ENCODE data around the gene OR2AE1. TPM values are rescaled to one million over a fixed set of nuclear protein-coding genes. Genes with fewer than 3 reads are reported as not detected.

Gene OR2AE1
- total and polyA plus RNA-seq, 2 of the 13 experiments (the other 11 are each of a cell fraction or from before 2014, with no cell fraction given), result not detected

DNA sequence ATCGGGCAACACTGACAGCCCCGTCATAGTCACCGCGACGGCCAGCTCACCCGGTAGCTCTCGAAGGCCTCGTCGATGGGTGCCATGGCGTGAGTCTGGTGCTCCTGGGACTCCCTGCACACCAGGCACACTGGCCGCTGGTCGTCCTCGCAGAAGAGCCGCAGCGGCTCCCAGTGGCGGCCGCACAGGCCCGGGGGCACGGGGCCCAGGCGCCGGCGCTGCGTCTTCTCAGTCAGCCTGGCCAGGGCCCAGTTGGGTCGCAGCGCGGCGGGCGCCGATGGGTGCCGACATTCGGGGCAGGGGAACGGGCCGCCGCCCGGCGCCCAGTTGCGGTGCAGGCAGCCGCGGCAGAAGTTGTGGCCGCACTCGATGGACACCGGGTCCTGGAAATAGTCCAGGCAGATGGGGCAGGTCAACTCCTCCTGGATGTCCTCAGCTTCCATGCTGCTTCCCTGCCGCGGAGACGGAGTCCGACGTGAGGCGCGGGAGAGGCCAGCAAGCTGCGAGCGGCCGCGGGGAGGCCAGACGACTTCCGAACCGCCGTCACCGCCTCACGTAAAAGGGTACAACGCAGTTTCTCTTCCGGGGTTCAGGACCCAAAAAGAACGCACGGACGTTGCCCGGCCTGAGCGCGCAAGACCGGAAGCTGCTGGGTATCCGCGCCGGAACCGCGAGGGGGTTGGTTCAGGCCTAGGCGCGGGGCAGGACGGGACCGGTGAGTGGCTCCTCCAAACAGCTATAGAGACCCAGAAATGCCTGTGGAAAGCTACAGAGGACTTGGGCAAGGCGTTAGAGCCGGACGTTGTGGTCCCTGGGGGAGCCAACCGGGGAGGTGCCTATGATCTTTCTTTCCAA is 42.4 kb upstream of the OR2AE1 start, which contains the start of gene TRIM4 (continued):
- TF ChIP-seq, protein P1, sequence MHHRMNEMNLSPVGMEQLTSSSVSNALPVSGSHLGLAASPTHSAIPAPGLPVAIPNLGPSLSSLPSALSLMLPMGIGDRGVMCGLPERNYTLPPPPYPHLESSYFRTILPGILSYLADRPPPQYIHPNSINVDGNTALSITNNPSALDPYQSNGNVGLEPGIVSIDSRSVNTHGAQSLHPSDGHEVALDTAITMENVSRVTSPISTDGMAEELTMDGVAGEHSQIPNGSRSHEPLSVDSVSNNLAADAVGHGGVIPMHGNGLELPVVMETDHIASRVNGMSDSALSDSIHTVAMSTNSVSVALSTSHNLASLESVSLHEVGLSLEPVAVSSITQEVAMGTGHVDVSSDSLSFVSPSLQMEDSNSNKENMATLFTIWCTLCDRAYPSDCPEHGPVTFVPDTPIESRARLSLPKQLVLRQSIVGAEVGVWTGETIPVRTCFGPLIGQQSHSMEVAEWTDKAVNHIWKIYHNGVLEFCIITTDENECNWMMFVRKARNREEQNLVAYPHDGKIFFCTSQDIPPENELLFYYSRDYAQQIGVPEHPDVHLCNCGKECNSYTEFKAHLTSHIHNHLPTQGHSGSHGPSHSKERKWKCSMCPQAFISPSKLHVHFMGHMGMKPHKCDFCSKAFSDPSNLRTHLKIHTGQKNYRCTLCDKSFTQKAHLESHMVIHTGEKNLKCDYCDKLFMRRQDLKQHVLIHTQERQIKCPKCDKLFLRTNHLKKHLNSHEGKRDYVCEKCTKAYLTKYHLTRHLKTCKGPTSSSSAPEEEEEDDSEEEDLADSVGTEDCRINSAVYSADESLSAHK (CRISPR knock-in tag; IDR thresholded peaks at IDR 0.05; ENCODE audit: borderline replicate concordance), result no peak
- TF ChIP-seq PCBP1 (IDR thresholded peaks at IDR 0.05; ENCODE audit: borderline replicate concordance, low read depth, low read length), result no peak
- peak; percentile 39; the same call in 1 of the 2 replicates for TF ChIP-seq ZNF431 (CRISPR knock-in tag; IDR thresholded peaks at IDR 0.05; ENCODE audit: borderline replicate concordance, low read depth)
- peak; percentile 79 for TF ChIP-seq ZNF564 (CRISPR knock-in tag; IDR thresholded peaks at IDR 0.05)
- TF ChIP-seq ZNF24 (IDR thresholded peaks at IDR 0.05), result no peak
- no peak for TF ChIP-seq ZNF678 (CRISPR knock-in tag; IDR thresholded peaks at IDR 0.05)
- TF ChIP-seq PRPF4 (IDR thresholded peaks at IDR 0.05; ENCODE audit: low read depth, low read length, poor library complexity, severe bottlenecking), result no peak
- TF ChIP-seq RELA (CRISPR knock-in tag; IDR thresholded peaks at IDR 0.05), result no peak
- no peak; the same call in 1 of the 2 replicates for TF ChIP-seq FOXO1 (CRISPR knock-in tag; IDR thresholded peaks at IDR 0.05)
- TF ChIP-seq, protein P2, sequence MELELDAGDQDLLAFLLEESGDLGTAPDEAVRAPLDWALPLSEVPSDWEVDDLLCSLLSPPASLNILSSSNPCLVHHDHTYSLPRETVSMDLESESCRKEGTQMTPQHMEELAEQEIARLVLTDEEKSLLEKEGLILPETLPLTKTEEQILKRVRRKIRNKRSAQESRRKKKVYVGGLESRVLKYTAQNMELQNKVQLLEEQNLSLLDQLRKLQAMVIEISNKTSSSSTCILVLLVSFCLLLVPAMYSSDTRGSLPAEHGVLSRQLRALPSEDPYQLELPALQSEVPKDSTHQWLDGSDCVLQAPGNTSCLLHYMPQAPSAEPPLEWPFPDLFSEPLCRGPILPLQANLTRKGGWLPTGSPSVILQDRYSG (CRISPR knock-in tag; IDR thresholded peaks at IDR 0.05), result 0 out of 2 replicates have a peak, but pooled peaks have one; percentile 41
- TF ChIP-seq ZNF557 (CRISPR knock-in tag; IDR thresholded peaks at IDR 0.05), result no peak
- peak; percentile 15; the same call in 1 of the 2 replicates for TF ChIP-seq CBX5 (CRISPR knock-in tag; IDR thresholded peaks at IDR 0.05; ENCODE audit: borderline replicate concordance)
- TF ChIP-seq, protein P3, sequence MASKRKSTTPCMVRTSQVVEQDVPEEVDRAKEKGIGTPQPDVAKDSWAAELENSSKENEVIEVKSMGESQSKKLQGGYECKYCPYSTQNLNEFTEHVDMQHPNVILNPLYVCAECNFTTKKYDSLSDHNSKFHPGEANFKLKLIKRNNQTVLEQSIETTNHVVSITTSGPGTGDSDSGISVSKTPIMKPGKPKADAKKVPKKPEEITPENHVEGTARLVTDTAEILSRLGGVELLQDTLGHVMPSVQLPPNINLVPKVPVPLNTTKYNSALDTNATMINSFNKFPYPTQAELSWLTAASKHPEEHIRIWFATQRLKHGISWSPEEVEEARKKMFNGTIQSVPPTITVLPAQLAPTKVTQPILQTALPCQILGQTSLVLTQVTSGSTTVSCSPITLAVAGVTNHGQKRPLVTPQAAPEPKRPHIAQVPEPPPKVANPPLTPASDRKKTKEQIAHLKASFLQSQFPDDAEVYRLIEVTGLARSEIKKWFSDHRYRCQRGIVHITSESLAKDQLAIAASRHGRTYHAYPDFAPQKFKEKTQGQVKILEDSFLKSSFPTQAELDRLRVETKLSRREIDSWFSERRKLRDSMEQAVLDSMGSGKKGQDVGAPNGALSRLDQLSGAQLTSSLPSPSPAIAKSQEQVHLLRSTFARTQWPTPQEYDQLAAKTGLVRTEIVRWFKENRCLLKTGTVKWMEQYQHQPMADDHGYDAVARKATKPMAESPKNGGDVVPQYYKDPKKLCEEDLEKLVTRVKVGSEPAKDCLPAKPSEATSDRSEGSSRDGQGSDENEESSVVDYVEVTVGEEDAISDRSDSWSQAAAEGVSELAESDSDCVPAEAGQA (IDR thresholded peaks at IDR 0.05; ENCODE audit: low read depth), result peak; percentile 23; the same call in 1 of the 2 replicates
- TF ChIP-seq, protein P3 (CRISPR knock-in tag; IDR thresholded peaks at IDR 0.05; ENCODE audit: borderline replicate concordance), result no peak; the same call in 1 of the 2 replicates
- TF ChIP-seq NFE2L1 (CRISPR knock-in tag; IDR thresholded peaks at IDR 0.05; ENCODE audit: borderline replicate concordance), result no peak
- no peak for TF ChIP-seq FOXP1 (IDR thresholded peaks at IDR 0.05)
- TF ChIP-seq FOXP1 (CRISPR knock-in tag; IDR thresholded peaks at IDR 0.05), result no peak
- no peak; the same call in 1 of the 2 replicates for TF ChIP-seq HES4 (CRISPR knock-in tag; IDR thresholded peaks at IDR 0.05; ENCODE audit: borderline replicate concordance)
- 0 out of 2 replicates have a peak, but pooled peaks have one; percentile 22 for TF ChIP-seq CHD2 (IDR thresholded peaks at IDR 0.05; ENCODE audit: low read depth, low read length)
- TF ChIP-seq PHB2 (IDR thresholded peaks at IDR 0.05; ENCODE audit: partially characterized antibody), result no peak
- TF ChIP-seq MTA1 (CRISPR knock-in tag; IDR thresholded peaks at IDR 0.05; ENCODE audit: borderline replicate concordance), result peak; percentile 67; the same call in 1 of the 2 replicates
